K562 treated with DMSO at 1 percent for 24 hours (cell line): ENCODE data around the gene PCF11. TPM values are rescaled to one million over a fixed set of nuclear protein-coding genes. Genes with fewer than 3 reads are reported as not detected.

Experiments used
- total RNA-seq: library from RNA; unstranded; fragments of 300-600 nt; gene quantifications from 2 replicates; pipeline ENCODE4 v1.2.3, GENCODE V29; 2022; ENCODE audit warnings: low read depth; ENCODE audit not compliant: insufficient read depth

PCF11 gene
- total RNA-seq = 21.9 and 26.7 TPM in 2 replicates

GRCh38 chr11:83156996-83157593, at the start of gene PCF11:
Gene PCF11 (plus strand): TSS chr11:83157131. CDS start chr11:83157440, 309 bp downstream.

GRCh38 chr11:83193315-83194280, 36.7 kb downstream of the PCF11 start, which contains the start of gene ANKRD42:
Gene ANKRD42 (plus strand): TSS chr11:83193712. CDS start chr11:83194671, 959 bp downstream.

Other genes with a start within 250 kb of the PCF11 start
- gene RAB30, start 85.2 kb upstream of the PCF11 start, total RNA-seq = 1.5 and 2.6 TPM in 2 replicates
- gene ANKRD42, start 36.6 kb downstream of the PCF11 start, total RNA-seq = 5.3 and 5.6 TPM in 2 replicates
- gene CCDC90B, start 129.2 kb downstream of the PCF11 start, total RNA-seq = 24.2 and 32.6 TPM in 2 replicates